H1 (cell line): Measurements from ENCODE around the gene DAPK2.

Experiments
- EGR1 ChIP-seq: IDR thresholded peaks from 2 replicates; pipeline ENCODE4 v1.6.1; 2011; ENCODE audit warnings: low read depth, low read length, borderline replicate concordance
- EP300 ChIP-seq, 2 experiments: IDR thresholded peaks; 1 replicate in 1 of 2; 2 replicates in 1 of 2; pipeline ENCODE4 v1.6.1; 2011 to 2012; ENCODE audit warnings: low read depth in 2 of 2, low read length in 2 of 2, mild to moderate bottlenecking in 2 of 2, borderline replicate concordance in 1 of 2, inconsistent platforms in 1 of 2, moderate library complexity in 1 of 2
- EZH2 ChIP-seq: fragments of 200-600 bp; sonication (generic); IDR thresholded peaks from 2 replicates; pipeline ENCODE4 v1.7.1; 2012; ENCODE audit warnings: low read depth, mild to moderate bottlenecking, moderate library complexity, low read length, inconsistent platforms; ENCODE audit not compliant: severe bottlenecking
- JUND ChIP-seq: IDR thresholded peaks from 2 replicates; pipeline ENCODE4 v1.6.1; 2011; ENCODE audit warnings: mild to moderate bottlenecking, improper control_type of control experiment, low read length
- POLR2A ChIP-seq, 2 experiments: IDR thresholded peaks; 1 replicate in 1 of 2; 2 replicates in 1 of 2; pipeline ENCODE4 v1.6.1; 2011; ENCODE audit warnings: low read depth in 2 of 2, low read length in 2 of 2, mild to moderate bottlenecking in 2 of 2; ENCODE audit errors: control extremely low read depth in 1 of 2
- ZNF274 ChIP-seq: IDR thresholded peaks from 2 replicates; pipeline ENCODE4 v1.7.0; 2012; ENCODE audit warnings: low read length, borderline replicate concordance; ENCODE audit errors: extremely low read depth
- TF ChIP-seq, protein P1 (sequence below), 3 experiments: IDR thresholded peaks; 1 replicate in 2 of 3; 2 replicates in 1 of 3; pipeline versions ENCODE4 v1.5.1 to v1.6.1; 2011; ENCODE audit warnings: low read length in 3 of 3, mild to moderate bottlenecking in 3 of 3, inconsistent platforms in 2 of 3, low read depth in 1 of 3, moderate library complexity in 1 of 3; ENCODE audit not compliant: insufficient read depth in 1 of 3; ENCODE audit errors: control extremely low read depth in 1 of 3
- TF ChIP-seq, protein P2 (sequence below): IDR thresholded peaks from 2 replicates; pipeline ENCODE4 v1.6.1; 2011; ENCODE audit warnings: low read length, improper control_type of control experiment
- TF ChIP-seq, protein P3 (sequence below): IDR thresholded peaks from 2 replicates; pipeline ENCODE4 v1.6.1; 2012; ENCODE audit warnings: inconsistent platforms

DNA sequence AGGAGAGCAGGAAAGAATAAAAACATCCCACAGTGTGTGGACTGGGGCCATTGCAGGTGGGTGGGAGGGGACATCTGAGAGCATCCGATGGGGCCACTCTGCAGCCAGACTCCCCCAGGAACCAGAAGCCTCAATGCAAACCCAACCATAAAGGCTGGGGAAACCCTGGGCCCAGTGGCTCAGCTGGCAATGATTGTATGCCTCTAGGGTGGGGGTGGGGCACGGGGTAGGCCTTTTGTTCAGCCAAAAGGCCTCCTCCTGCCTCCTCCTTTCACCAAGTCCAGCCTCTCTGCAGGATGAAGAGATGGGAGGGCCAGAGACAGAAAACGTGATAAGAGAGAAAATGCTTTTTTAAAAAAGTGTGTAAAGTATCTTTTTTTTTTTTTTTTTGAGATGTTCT lies 167.1 kb downstream of the DAPK2 start:
- TF ChIP-seq, protein P1, sequence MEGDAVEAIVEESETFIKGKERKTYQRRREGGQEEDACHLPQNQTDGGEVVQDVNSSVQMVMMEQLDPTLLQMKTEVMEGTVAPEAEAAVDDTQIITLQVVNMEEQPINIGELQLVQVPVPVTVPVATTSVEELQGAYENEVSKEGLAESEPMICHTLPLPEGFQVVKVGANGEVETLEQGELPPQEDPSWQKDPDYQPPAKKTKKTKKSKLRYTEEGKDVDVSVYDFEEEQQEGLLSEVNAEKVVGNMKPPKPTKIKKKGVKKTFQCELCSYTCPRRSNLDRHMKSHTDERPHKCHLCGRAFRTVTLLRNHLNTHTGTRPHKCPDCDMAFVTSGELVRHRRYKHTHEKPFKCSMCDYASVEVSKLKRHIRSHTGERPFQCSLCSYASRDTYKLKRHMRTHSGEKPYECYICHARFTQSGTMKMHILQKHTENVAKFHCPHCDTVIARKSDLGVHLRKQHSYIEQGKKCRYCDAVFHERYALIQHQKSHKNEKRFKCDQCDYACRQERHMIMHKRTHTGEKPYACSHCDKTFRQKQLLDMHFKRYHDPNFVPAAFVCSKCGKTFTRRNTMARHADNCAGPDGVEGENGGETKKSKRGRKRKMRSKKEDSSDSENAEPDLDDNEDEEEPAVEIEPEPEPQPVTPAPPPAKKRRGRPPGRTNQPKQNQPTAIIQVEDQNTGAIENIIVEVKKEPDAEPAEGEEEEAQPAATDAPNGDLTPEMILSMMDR (IDR thresholded peaks at IDR 0.05; ENCODE audit: control extremely low read depth in 1 of 3, insufficient read depth in 1 of 3, low read depth in 1 of 3, low read length in 3 of 3) = no peak
- no peak for TF ChIP-seq EZH2
- TF ChIP-seq, protein P2, sequence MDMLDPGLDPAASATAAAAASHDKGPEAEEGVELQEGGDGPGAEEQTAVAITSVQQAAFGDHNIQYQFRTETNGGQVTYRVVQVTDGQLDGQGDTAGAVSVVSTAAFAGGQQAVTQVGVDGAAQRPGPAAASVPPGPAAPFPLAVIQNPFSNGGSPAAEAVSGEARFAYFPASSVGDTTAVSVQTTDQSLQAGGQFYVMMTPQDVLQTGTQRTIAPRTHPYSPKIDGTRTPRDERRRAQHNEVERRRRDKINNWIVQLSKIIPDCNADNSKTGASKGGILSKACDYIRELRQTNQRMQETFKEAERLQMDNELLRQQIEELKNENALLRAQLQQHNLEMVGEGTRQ = no peak
- TF ChIP-seq EGR1 = no peak
- TF ChIP-seq, protein P3, sequence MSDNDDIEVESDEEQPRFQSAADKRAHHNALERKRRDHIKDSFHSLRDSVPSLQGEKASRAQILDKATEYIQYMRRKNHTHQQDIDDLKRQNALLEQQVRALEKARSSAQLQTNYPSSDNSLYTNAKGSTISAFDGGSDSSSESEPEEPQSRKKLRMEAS = no peak
- no peak for TF ChIP-seq JUND
- no peak for TF ChIP-seq POLR2A (IDR thresholded peaks at IDR 0.05; ENCODE audit: control extremely low read depth in 1 of 2, low read depth in 2 of 2, low read length in 2 of 2)
- TF ChIP-seq ZNF274 = no peak
- TF ChIP-seq EP300 (IDR thresholded peaks at IDR 0.05; ENCODE audit: borderline replicate concordance in 1 of 2, low read depth in 2 of 2, low read length in 2 of 2) = no peak
